IMR-90 (cell line): ENCODE data around the gene DCAF11. TPM values are rescaled to one million over a fixed set of nuclear protein-coding genes. Genes with fewer than 3 reads are reported as not detected.

Source experiments
- ATAC-seq: fragments of 200-7000 bp; cut with Tn5 transposase; 2 replicates; pipeline ENCODE4 v1.9.1; 2020; ENCODE audit warnings: low read depth, mild to moderate bottlenecking, moderate library complexity
- BruUV-seq: library from RNA; stranded (reverse); fragments of 400-500 nt; replicated peaks from 2 replicates; lab custom pipeline; 2021; lab: Mats Ljungman, UMichigan
- CTCF ChIA-PET: fragments of 300-600 bp; formaldehyde crosslinking; extraction: SDS; loops from one replicate; lab custom pipeline; 2021; ENCODE audit warnings: antibody characterized with exemption; lab: Yijun Ruan, JAX
- POLR2A ChIA-PET: fragments of 300-600 bp; sonication (Branson Sonifier 250); formaldehyde crosslinking; loops from one replicate; lab custom pipeline; 2022; ENCODE audit warnings: antibody characterized with exemption; ENCODE audit not compliant: unreplicated experiment; lab: Charles Lee
- DNase-seq: peaks from one replicate; pipeline ENCODE4 v3.0.0; 2013
- H2AFZ ChIP-seq: replicated peaks from 2 replicates; pipeline ENCODE3; 2013; ENCODE audit warnings: low read length, mild to moderate bottlenecking; ENCODE audit not compliant: poor library complexity
- H2AK5ac ChIP-seq: 2 replicates; pipeline ENCODE4 v1.6.1; 2013; ENCODE audit warnings: low read depth, low read length, inconsistent platforms
- H2AK9ac ChIP-seq: replicated peaks from 2 replicates; pipeline ENCODE3; 2013; ENCODE audit warnings: mild to moderate bottlenecking, low read depth, low read length, moderate library complexity; ENCODE audit not compliant: poor library complexity
- H2BK120ac ChIP-seq: 2 replicates; pipeline ENCODE4 v1.6.1; 2013; ENCODE audit warnings: low read depth, low read length, inconsistent platforms
- H2BK15ac ChIP-seq: 3 replicates; pipeline ENCODE4 v1.6.1; 2013; ENCODE audit warnings: low read depth, low read length, inconsistent platforms
- H2BK20ac ChIP-seq: 2 replicates; pipeline ENCODE4 v1.6.1; 2013; ENCODE audit warnings: low read depth, mild to moderate bottlenecking, inconsistent platforms, low read length, moderate library complexity
- H2BK5ac ChIP-seq: 2 replicates; pipeline ENCODE4 v1.6.1; 2013; ENCODE audit warnings: mild to moderate bottlenecking, low read depth, low read length, inconsistent platforms; ENCODE audit not compliant: poor library complexity, severe bottlenecking
- H3K14ac ChIP-seq: replicated peaks from 2 replicates; pipeline ENCODE4 v1.6.1; 2013; ENCODE audit warnings: low read depth, low read length, inconsistent platforms
- H3K18ac ChIP-seq: 2 replicates; pipeline ENCODE4 v1.6.1; 2013; ENCODE audit warnings: low read depth, low read length, control low read depth
- H3K23ac ChIP-seq: 2 replicates; pipeline ENCODE4 v1.6.1; 2013; ENCODE audit warnings: low read depth, low read length, inconsistent platforms
- H3K27ac ChIP-seq: 2 replicates; pipeline ENCODE4 v1.5.1; 2013; ENCODE audit warnings: mild to moderate bottlenecking, control low read depth, low read length; ENCODE audit not compliant: insufficient read depth
- H3K27me3 ChIP-seq: 2 replicates; pipeline ENCODE4 v1.6.1; 2013; ENCODE audit warnings: low read length; ENCODE audit not compliant: control insufficient read depth, insufficient read depth
- H3K36me3 ChIP-seq: 2 replicates; pipeline ENCODE4 v1.6.1; 2013; ENCODE audit warnings: low read length, mixed read lengths; ENCODE audit not compliant: control insufficient read depth, insufficient read depth
- H3K4ac ChIP-seq: 2 replicates; pipeline ENCODE4 v1.6.1; 2013; ENCODE audit warnings: low read depth, low read length, inconsistent platforms
- H3K4me1 ChIP-seq: 2 replicates; pipeline ENCODE4 v1.6.1; 2013; ENCODE audit warnings: low read length, mixed read lengths; ENCODE audit not compliant: control insufficient read depth, insufficient read depth
- H3K4me2 ChIP-seq: 2 replicates; pipeline ENCODE4 v1.6.1; 2013; ENCODE audit warnings: low read depth, mild to moderate bottlenecking, control low read depth, low read length, moderate library complexity
- H3K4me3 ChIP-seq: 2 replicates; pipeline ENCODE4 v1.5.1; 2013; ENCODE audit warnings: low read depth, mild to moderate bottlenecking, control low read depth, low read length, moderate library complexity; ENCODE audit not compliant: insufficient read depth
- H3K56ac ChIP-seq: 2 replicates; pipeline ENCODE4 v1.6.1; 2013; ENCODE audit warnings: low read length, inconsistent platforms; ENCODE audit not compliant: insufficient read depth; ENCODE audit errors: extremely low read depth
- H3K79me1 ChIP-seq, 2 experiments: 2 replicates each; pipeline ENCODE4 v1.6.1; 2013; ENCODE audit warnings: low read length in 2 of 2, inconsistent platforms in 1 of 2, low read depth in 1 of 2
- H3K9ac ChIP-seq: 2 replicates; pipeline ENCODE4 v1.6.1; 2013; ENCODE audit warnings: low read depth, low read length, control low read depth
- H3K9me1 ChIP-seq: 2 replicates; pipeline ENCODE4 v1.6.1; 2013; ENCODE audit warnings: low read length, inconsistent platforms; ENCODE audit not compliant: insufficient read depth
- H3K9me3 ChIP-seq: 2 replicates; pipeline ENCODE4 v1.6.1; 2013; ENCODE audit warnings: low read length; ENCODE audit not compliant: control insufficient read depth, insufficient read depth
- H4K20me1 ChIP-seq: 2 replicates; pipeline ENCODE4 v1.6.1; 2013; ENCODE audit warnings: low read length, inconsistent platforms; ENCODE audit not compliant: insufficient read depth
- H4K5ac ChIP-seq: 2 replicates; pipeline ENCODE4 v1.6.1; 2013; ENCODE audit warnings: mild to moderate bottlenecking, low read depth, low read length, control low read depth
- H4K8ac ChIP-seq, 2 experiments: 2 replicates each; pipeline ENCODE4 v1.6.1; 2013; ENCODE audit warnings: low read depth in 2 of 2, low read length in 2 of 2, control low read depth in 1 of 2, inconsistent platforms in 1 of 2
- H4K91ac ChIP-seq: 2 replicates; pipeline ENCODE4 v1.6.1; 2013; ENCODE audit warnings: low read depth, low read length, inconsistent platforms; ENCODE audit not compliant: insufficient read depth
- BHLHE40 ChIP-seq: fragments of 150-350 bp; IDR thresholded peaks from 2 replicates; pipeline ENCODE4 v1.6.1; 2016; ENCODE audit warnings: mild to moderate bottlenecking, low read depth, low read length
- CEBPB ChIP-seq: IDR thresholded peaks from 2 replicates; pipeline ENCODE4 v1.6.1; 2012; ENCODE audit warnings: low read depth, low read length, improper control_type of control experiment
- CHD1 ChIP-seq: IDR thresholded peaks from 2 replicates; pipeline ENCODE4 v1.6.1; 2012; ENCODE audit warnings: low read depth, low read length, improper control_type of control experiment
- CTCF ChIP-seq: conservative IDR thresholded peaks from 2 replicates; pipeline ENCODE4 v1.5.1; 2012; ENCODE audit warnings: mild to moderate bottlenecking, low read depth, low read length, improper control_type of control experiment
- ELK1 ChIP-seq: fragments of 150-350 bp; IDR thresholded peaks from 2 replicates; pipeline ENCODE4 v1.6.1; 2016; ENCODE audit warnings: low read depth, mild to moderate bottlenecking, low read length, moderate library complexity, borderline replicate concordance
- FOS ChIP-seq: fragments of 150-350 bp; IDR thresholded peaks from 2 replicates; pipeline ENCODE4 v1.6.1; 2016; ENCODE audit warnings: low read depth, low read length
- MAFK ChIP-seq: IDR thresholded peaks from 2 replicates; pipeline ENCODE4 v1.6.1; 2012; ENCODE audit warnings: low read depth, low read length, improper control_type of control experiment
- MXI1 ChIP-seq: IDR thresholded peaks from 2 replicates; pipeline ENCODE4 v1.6.1; 2012; ENCODE audit warnings: low read depth, mild to moderate bottlenecking, low read length, moderate library complexity, borderline replicate concordance
- NFE2L2 ChIP-seq: fragments of 150-350 bp; IDR thresholded peaks from 2 replicates; pipeline ENCODE4 v1.6.1; 2016; ENCODE audit warnings: low read depth, mild to moderate bottlenecking, low read length
- POLR2A ChIP-seq: IDR thresholded peaks from 2 replicates; pipeline ENCODE4 v1.6.1; 2012; ENCODE audit warnings: mild to moderate bottlenecking, low read depth, low read length
- RAD21 ChIP-seq: IDR thresholded peaks from 2 replicates; pipeline ENCODE4 v1.6.1; 2012; ENCODE audit warnings: low read length, improper control_type of control experiment
- RCOR1 ChIP-seq: IDR thresholded peaks from 2 replicates; pipeline ENCODE4 v1.6.1; 2012; ENCODE audit warnings: mild to moderate bottlenecking, low read length, improper control_type of control experiment; ENCODE audit not compliant: insufficient replicate concordance
- RFX5 ChIP-seq: IDR thresholded peaks from 2 replicates; pipeline ENCODE4 v1.8.0; 2012; ENCODE audit warnings: low read depth, mild to moderate bottlenecking, low read length, moderate library complexity
- SMC3 ChIP-seq: fragments of 150-350 bp; IDR thresholded peaks from 2 replicates; pipeline ENCODE4 v1.6.1; 2016; ENCODE audit warnings: low read depth, mild to moderate bottlenecking, antibody characterized with exemption, low read length, moderate library complexity
- USF2 ChIP-seq: fragments of 150-350 bp; IDR thresholded peaks from 2 replicates; pipeline ENCODE4 v1.6.1; 2017; ENCODE audit warnings: mild to moderate bottlenecking, antibody characterized with exemption, low read length, low read depth
- WGBS, 2 experiments: methylation state at CpG; one replicate each; pipeline versions ENCODE4 v1.1.5 to v1.1.7; 2013; ENCODE audit warnings: missing lambda C conversion rate in 2 of 2; ENCODE audit not compliant: insufficient read length in 1 of 2; ENCODE audit errors: extremely low coverage in 2 of 2; 5-methylcytosine and 5-hydroxymethylcytosine counted together
- dilution Hi-C: fragments of 300-500 bp; cut with HindIII; formaldehyde crosslinking; loops from one replicate; pipeline ENCODE4 v1.14.3; 2018; ENCODE audit warnings: low sequenced_read_pairs; ENCODE audit not compliant: unreplicated experiment
- in situ Hi-C: fragments of 300-500 bp; cut with MboI; formaldehyde crosslinking; loops from 3 replicates; pipeline ENCODE4 v1.14.3; 2019; ENCODE audit warnings: low sequenced_read_pairs, inconsistent platforms, mixed read lengths
- intact Hi-C: fragments of 100-400 bp; cut with micrococcal nuclease; formaldehyde crosslinking; loops from 2 replicates; pipeline ENCODE4 v1.10.0; 2022
- polyA plus RNA-seq, 3 experiments: library from polyadenylated mRNA; depleted of rRNA; stranded (reverse); fragments of >200 nt; gene quantifications; 2 replicates each; pipeline ENCODE4 v1.2.3, GENCODE V29; 2012; ENCODE audit warnings: low replicate concordance in 1 of 3
- total RNA-seq: library from RNA; depleted of rRNA; stranded (reverse); fragments of >200 nt; gene quantifications from 2 replicates; pipeline ENCODE4 v1.2.3, GENCODE V29; 2012

DCAF11 gene
- total and polyA plus RNA-seq, 2 of the 4 experiments (the other 2 are of a cell fraction): 21.0 to 52.0 TPM

GRCh38 chr14:24081739-24082211 is 32.8 kb upstream of the DCAF11 start:
- Histone ChIP-seq H3K9me3 (no peaks in the 10 kb centered on the region), H3K4me2 (no peak overlapping the region), H2BK5ac (no peak overlapping the region), H2BK120ac (no peak overlapping the region), H3K9ac (no peak overlapping the region), H3K23ac (no peak overlapping the region), H2AK9ac (no peak overlapping the region), H3K18ac (no peak overlapping the region), H3K36me3 (no peaks in the 10 kb centered on the region), H2BK15ac (no peak overlapping the region), H4K91ac (no peak overlapping the region), H3K56ac (no peak overlapping the region), H3K4me1 (peaks cover 2% of the 10 kb centered on the region; the same call in 1 of the 2 replicates), H3K9me1 (no peaks in the 10 kb centered on the region), H3K79me1 (no peaks in the 10 kb centered on the region), H4K8ac (no peak overlapping the region), H2AK5ac (no peak overlapping the region), H3K4me3 (no peak overlapping the region), H4K5ac (no peak overlapping the region), H3K4ac (no peak overlapping the region), H3K27ac (no peak overlapping the region), H2BK20ac (no peak overlapping the region), H3K27me3 (peaks cover 88% of the 10 kb centered on the region), H2AFZ (no peak overlapping the region), H4K20me1 (no peaks in the 10 kb centered on the region; the same call in 1 of the 2 replicates), H3K14ac (no peak overlapping the region)
- CTCF ChIA-PET: interaction anchor here (1.0 to 1.8 kb wide), 4 partner anchors 9 to 73 kb away, joined by 3 to 10 read pairs (median 6); partner anchors contain the start of gene PCK2
- DNase-seq (no peak), ATAC-seq (no peak; the same call in 1 of the 2 replicates)
- dilution Hi-C loops (no loop called here), in situ Hi-C loops (no loop called here), intact Hi-C loops (no loop called here)
- TF ChIP-seq RCOR1 (no peak), NFE2L2 (no peak), BHLHE40 (no peak), USF2 (no peak), CHD1 (no peak), POLR2A (no peak), MAFK (no peak), CTCF (no peak), ELK1 (no peak), RAD21 (no peak), CEBPB (no peak), FOS (no peak), RFX5 (no peak), SMC3 (no peak), MXI1 (no peak)
- no TSS peak for BruUV-seq
- WGBS, 2 experiments: 10% methylated on average over 12 of the region's 26 CpGs; no CpG with 5 or more reads in 1 of the 2 experiments
- POLR2A ChIA-PET: no interaction called here
